ENCODE data around the gene ANO7.
"Not testable (repeated sequence)": the region's sequence is repeated elsewhere in the genome, so short reads cannot be mapped to it uniquely, and the experiment has no call there.

Gene ANO7

DNA sequence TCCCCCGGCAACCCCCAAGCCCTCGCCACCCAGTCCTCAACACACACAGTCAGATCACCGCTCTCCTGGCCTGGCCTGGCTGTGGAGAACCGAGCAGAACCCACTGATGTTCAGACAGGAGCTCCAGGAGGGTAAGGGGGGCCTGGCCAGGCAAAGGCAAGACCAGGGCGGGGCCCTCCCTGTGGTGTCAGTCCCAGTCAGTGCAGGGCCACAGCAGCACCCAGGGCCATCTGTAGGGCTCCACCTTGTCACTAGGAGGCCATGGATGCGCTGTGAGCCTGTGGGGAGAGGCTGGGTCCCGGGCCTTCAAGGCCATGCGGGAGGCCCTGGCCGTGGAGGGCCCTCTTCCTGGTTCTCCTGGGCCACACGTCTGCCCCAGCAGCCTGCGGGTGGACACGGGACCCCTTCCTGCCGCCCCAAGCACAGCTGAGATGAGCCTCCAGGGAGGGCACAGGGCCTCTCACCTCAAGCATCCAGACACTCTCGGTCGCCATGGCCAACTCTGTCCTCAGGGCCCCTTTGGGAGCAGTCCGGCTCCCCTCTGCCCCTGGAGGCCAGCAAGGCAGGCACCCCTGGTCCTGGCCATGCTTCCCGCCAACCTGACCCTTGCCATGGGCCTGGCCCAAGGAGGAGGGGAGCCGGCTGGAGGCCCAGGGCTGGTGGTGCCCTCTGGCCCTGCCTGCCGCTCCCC, 2.0 kb downstream of the ANO7 start:
- DNase-seq, result no peak

DNA sequence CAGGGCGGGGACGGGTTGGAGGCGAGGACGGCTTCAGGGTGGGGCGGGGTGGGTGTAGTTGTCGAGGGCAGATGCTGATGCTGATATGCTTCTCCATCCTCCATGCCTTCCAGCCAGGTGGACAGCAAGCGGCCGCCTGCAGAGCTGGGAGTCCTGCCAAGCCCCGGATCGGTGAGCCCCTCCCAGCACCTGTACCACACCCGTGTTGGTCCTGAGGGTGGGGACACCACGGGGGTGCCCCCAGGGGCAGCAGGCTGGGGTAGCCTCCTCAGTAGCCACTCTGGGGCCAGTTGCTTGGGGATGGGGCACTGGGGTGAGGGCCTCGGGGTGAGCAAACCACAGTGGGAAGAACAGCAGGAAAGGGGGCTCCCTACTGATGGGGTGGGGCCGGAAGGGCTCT, 2.6 kb downstream of the ANO7 start:
- DNase-seq, result no peak

DNA sequence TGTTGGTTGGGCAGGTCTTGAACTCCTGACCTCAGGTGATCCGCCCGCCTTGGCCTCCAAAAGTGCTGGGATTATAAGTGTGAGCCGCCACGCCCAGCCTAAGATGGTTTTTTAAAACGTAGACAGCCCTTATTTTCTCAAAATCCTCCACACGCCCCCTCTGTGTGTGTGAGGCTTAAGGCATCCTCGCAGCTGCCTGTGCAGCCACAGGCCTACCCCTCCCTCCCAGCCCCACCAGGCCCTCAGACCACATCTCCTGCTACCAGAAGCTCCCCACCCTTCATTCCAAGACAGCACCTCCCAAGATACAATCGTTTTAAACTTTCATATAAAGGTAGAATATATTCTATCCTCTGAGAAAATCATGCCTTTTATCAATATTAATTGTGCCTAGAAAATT, 4.8 kb downstream of the ANO7 start:
- no peak for DNase-seq

DNA sequence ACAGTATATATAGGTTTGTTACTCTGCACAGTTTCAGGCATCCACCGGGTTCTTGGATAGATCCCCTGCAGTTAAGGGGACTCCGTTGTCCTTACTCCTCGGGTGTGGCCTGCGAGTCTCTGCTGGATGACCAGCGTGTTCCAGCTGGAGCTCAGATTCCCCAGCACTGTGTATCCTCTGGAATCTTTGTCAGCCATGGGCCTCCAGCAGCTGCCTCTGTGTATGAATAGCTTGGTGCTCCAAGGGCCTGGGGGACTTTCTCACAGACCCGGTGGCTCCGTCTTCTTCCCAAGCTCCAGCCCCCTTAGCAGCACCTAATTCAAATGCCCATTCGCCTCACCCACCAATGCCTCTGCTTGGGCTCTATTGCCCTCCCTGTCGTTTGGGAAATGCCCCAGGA, 6.3 kb downstream of the ANO7 start:
- no peak for DNase-seq

DNA sequence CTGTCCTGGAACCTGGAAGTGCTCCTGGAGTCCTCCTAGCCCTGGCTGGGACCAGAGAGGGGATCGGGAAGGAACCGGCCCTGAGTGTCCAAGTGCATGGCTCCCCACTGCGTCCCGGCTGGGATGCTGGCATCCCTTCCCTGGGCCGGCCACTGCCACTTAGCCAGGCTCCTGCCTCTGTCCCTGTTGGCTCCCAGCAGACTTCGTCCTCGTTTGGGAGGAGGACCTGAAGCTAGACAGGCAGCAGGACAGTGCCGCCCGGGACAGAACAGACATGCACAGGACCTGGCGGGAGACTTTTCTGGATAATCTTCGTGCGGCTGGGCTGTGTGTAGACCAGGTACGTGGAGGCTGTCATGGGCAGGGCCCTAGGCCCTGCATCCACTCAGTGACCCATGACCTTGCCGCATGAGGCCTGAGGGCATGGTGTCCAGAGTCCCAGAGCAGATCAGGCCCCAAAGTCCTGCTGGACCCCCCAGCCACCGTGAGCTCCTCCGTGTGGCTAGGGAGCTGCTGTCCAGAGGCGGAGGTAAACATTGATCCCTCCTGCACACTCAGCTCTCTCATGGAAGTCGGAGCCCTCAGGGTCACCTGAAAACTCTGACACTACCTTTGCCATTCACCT, 7.1 kb downstream of the ANO7 start:
- DNase-seq, result no peak

DNA sequence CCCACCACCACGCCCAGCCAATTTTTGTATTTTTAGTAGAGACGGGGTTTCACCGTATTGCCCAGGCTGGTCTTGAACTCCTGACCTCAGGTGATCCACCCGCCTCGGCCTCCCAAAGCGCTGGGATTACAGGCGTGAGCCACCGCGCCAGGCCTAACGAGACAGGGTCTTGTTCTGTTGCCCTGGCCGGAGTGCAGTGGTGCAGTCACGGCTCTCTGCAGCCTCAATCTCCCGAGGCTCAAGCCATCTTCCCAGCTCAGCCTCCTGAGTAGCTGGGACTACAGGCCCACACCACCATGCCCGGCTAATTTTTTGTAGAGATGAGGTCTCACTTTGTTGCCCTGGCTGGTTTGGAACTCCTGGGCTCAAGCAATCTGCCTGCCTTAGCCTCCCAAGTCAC, 8.8 kb downstream of the ANO7 start:
- not testable (repeated sequence) for DNase-seq

DNA sequence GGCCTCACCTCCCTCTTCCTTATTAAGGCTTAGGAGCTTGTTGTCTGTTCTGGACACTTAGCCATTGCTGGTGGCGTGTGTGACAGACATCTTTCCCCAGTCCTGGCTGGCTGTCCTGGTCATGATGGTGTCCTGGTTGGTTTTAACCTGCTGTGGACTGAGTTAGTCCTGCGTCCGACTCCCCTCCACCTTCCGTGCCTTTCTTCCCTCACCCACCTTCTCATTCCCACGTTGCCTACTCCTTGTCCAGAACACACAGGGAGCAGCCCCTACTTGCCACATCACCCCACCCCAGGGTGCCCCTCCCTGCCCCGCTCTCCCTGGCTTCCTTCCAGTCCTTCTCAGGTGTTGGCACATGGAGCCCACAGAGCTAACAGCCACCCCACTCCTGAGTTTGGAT, 9.5 kb downstream of the ANO7 start:
- no peak for DNase-seq

DNA sequence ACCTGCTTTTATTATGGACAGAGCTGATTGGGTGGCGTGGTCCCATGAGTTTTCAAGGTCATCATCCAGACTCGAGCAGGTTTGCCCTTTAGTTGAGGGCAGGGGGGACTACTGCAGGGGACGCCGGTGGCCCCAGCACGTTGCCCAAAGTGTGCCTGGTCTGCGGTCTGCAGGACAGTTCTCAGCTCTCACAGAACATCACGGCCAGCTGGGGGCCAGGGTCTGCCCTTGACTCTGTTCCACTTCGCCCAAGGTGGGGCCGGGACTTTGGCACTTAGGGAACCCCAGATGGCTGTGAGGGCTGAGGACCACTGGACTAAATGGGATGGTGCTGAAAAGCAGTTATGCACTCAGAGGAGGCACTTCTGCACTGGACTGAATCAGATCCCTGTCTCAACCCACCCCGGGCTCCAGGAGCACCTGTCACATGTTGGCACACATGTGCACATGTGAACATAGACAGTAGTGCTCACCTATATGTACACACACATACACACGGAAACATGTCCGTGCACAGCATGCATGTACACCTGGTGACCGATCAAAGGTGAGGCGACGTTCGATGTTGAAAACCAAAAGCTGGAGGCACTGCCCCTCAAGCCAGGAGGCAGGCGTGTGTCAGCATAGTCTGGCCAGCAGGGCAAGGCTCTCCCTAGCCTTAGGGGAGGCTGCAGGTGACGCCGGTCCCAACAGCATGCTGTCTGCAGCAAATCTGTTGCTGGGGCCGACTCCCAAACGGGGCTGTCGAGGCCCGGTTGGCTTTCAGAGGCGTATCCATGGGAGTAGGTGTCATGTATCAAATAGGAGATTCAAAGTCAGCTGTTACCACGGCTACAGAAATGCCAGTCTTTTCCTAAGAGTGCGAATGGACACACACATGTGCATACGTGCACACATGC, 10.2 kb downstream of the ANO7 start:
- DNase-seq, result no peak

DNA sequence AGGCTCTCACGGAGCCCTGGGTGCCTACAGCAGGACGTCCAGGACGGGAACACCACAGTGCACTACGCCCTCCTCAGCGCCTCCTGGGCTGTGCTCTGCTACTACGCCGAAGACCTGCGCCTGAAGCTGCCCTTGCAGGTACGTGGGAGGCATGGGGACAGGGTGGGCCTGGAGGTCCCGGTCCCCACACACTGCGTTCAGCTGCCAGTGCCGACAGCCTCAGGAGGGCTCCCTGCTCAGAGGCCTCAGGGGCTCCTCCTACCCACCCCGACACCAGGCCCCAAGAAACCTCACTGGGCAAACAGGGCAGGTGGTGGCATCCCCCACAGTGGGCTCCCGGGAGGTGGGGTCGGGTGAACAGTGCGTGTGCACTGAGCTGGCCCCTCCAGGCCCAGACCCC, 10.8 kb downstream of the ANO7 start:
- DNase-seq, result no peak

DNA sequence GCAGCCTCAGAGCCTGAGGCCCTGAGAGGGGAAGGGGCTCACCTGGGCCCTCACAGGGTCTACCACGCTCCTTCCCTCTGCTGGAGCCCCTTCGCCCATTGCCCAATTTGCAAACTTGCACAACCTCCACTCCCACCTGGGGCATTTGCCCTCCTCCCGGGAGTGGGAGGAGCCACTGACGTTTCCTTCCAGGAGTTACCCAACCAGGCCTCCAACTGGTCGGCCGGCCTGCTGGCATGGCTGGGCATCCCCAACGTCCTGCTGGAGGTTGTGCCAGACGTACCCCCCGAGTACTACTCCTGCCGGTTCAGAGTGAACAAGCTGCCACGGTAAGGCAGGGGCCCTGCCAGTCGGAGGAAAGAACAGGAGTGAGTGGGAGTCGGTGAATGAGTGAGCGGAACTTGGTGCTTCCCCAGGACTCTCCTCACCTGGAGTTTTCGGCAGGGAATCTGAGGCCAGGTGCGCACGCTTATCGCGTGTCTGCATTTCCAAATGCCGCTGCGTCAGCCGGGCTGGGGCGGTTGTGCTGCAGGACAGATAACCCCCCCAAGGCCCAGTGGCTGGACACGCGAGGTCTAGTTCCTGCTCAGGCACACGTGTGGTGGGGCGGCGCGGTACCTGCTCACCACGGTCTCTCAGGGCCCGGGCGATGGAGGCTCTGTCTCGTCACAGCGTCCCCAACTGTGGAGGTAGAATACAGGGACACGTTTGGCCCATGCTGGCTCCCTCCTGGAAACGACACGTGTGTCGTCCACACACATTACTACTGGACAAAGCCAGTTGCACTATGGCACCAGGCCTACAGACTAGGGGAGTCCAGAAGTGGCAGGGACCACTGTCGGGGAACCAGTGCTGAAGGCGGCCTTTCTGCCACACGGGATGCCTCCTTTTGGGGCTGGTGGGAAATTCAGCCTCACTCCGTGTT, 11.7 kb downstream of the ANO7 start:
- DNase-seq, result no peak

DNA sequence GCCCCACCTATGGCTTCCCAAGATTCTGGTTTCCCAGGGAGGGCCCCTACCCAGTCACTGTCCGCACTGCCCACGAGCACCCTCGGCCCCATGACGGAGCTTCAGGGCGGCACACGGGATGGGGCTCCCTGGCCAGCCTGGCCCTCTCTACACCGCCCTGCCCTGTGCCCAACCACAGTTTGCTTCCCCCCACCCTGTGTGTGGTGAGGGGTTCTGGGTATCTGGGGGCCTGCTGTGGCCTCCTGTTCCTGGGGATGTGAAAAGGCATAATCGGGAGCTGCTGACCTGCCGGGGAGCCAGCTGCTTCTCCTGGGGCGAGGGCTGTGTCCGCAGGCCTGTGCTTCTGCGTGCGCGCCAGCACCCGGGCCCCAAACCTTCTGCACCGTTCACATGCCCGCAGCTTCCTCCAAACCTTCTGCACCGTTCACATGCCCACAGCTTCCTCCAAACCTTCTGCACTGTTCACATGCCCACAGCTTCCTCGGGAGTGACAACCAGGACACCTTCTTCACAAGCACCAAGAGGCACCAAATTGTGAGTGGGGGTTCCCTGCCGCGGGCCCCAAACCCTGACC, 12.4 kb downstream of the ANO7 start:
- no peak for DNase-seq

DNA sequence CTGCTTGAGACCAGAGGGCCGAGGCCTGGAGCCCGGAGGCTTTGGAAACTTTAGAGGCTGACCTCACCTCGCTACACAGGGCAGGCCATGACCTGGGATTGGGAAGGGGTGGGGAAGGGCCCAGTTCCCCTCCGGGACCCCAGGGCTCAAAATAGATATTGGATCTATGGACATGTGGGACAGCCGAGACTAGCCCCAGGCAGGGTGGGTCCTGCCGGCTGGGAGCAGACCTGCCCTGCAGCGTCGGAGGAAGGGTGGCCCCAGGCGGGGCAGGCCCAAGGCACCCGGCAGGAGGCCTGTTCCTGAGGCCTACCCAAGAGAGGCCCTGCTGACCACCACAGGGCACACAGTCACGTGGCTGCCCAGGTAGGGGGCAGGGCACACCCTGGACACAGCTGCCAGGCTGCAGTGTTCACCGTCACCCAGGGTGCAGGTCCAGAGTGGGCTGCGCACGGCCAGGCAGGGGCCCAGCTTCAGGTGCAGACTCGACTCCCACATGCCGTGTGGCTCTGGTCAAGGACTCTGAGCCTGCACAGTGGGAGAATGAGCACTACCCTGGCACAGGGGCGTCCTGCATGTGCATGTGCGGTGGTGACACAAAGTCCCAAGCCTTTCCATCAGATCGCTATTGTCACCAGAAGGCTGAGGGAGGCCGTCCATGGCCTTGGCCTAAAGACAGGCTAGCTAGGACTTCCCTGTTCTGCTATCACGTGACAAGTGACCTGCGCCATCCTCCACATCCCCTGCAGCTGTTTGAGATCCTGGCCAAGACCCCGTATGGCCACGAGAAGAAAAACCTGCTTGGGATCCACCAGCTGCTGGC, 13.2 kb downstream of the ANO7 start:
- no peak for DNase-seq

DNA sequence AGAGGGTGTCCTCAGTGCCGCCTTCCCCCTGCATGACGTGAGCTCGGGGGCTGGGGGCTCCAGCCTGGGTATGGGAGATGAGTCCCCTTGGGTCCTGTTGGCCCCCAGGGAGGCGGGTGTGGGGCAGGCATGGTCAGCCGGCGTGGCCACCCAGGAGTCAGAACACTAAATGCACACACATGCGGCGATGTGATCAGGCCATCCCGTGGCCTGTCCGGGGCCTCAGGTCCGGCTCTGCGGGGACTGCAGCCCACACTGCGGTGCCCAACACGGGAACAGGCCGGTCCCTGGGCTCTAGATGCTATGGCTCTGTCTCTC, 13.8 kb downstream of the ANO7 start:
- no peak for DNase-seq

DNA sequence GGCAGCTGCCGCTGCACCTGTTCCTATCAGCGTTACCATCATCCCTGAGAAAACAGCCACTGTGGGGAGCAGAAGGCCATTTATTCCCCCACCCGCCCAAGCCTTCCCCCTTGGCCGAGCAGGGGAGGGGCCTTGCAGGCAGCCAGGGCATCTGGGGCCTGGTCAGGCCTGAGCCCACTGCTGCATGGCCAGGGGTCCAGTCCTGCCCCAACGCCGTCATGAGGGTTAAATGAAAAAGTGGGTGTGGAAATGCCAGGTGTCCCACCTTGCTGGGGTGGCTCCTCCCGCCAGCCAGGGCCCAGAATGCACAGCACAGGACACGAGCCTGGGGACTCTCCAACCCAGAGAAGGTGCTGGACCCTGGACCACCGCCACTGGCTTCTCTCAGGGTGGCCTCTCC, 14.2 kb downstream of the ANO7 start:
- no peak for DNase-seq

DNA sequence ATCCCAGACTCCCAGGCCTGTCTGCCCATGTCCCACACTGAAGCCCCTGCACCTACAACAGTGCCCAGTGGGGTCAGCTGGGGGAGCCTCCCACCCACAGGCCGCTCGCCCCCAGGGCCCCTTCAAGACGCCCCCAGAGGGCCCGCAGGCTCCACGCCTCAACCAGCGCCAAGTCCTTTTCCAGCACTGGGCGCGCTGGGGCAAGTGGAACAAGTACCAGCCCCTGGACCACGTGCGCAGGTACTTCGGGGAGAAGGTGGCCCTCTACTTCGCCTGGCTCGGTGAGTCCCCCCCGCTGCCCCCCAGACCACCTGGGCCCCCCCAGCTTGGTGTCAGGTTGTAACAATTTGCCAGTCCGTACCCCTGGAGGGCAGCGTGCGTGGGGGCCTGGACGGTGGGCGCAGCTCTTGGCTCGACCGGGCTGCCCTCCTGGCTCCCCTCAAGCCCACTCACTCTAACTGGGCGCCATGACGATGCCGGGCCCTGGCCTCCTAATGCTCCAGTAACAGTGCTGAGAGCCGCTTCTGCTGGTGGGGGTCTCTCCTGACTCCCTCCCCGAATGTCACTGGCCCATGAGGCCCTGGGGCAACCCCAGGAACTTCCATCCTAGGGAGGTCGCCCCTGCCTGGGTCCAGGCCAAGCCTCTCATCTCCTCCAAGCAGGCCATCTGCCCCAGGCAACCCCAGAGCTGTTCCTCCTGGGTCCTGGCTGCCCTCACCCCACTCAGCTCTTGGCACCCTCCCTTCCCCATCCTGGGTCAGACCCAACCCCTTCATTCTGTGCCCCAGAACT, 14.9 kb downstream of the ANO7 start:
- no peak for DNase-seq

DNA sequence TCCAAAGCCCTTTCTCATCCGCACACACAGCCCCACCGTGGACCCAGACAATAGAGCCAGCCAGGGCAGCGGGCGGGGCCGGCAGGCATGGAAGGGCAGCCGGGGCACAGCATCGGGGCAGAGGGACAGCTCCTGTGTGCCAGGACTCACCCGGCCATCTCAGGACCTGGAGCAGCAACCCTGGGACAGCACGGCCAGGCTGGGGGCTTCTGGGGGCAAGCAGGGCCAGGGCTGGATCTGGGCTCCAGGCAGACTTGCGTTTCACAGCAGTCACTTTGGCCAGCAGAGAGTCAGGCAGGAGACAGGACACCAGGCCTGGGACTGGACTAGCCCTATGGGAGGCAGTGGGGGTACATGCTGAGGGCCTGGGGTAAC, 15.5 kb downstream of the ANO7 start:
- no peak for DNase-seq

DNA sequence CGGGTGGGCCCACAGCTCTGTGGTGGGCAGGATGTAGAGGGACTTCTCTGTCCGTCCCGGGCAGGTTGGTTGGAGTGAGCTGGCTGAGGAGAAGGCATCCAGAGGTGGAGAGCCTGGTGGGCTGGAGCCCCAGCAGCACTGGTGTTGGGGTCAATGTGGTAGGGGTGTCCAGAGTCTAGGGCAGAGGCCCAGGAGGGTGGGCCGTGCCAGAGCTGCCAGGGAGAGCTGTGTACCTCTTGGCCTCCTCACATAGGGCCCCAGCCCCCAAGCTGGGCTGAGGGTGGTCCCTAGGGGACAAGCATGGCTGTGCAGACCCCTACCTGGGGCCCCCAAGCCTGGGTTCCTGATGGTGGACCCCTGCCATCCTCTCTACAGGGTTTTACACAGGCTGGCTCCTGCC, 16.0 kb downstream of the ANO7 start:
- DNase-seq, result no peak

DNA sequence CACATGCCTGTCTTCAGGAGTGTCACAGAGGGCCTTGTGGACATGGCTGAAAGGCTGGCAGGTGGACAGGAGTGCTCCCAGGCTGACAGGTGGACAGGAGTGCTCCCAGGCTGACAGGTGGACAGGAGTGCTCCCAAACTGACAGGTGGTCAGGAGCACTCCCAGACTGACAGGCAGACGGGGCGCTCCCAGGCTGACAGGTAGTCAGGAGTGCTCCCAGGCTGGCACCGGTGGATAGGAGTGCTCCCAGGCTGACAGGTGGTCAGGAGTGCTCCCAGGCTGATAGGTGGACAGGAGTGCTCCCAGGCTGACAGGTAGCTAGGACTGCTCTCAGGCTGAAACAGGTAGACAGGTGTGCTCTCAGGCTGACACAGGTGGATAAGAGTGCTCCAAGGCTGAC, 16.6 kb downstream of the ANO7 start:
- DNase-seq, result no peak

DNA sequence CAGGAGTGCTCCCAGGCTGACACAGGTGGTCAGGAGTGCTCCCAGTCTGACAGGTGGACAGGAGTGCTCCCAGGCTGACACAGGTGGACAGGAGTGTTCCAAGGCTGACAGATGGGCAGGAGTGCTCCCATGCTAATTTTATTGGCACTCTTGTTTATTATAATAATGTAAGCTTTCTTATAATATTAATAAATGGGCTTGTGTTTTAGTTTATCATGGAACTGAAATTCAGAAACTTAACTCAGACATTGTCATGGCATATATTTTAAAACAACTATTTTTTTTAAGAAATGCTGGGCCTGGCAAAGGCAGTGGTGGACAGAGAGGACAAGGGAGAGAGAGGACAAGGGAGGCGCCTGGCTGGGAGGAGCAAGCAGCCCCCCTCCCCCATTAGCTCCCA, 18.7 kb downstream of the ANO7 start:
- no peak for DNase-seq

DNA sequence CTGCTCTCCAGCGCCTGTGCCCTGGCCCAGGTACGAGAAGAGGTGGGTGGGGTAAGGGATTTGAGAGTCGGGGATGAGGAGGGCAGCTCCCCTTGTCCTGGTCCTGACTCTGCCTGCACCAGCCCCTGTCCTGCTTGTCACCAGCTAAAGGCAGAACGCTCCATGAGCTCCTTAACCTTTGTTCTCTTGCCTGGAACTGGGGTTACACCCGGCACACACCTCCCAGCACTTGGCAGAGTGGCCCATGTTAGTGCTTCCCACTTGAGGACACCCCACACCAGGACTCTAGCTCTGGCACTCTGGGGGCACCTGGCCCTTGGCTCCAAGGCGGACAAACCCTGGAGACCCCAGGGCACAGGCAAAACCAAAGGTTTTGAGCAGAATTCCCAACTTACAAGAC, 19.2 kb downstream of the ANO7 start:
- DNase-seq, result no peak

DNA sequence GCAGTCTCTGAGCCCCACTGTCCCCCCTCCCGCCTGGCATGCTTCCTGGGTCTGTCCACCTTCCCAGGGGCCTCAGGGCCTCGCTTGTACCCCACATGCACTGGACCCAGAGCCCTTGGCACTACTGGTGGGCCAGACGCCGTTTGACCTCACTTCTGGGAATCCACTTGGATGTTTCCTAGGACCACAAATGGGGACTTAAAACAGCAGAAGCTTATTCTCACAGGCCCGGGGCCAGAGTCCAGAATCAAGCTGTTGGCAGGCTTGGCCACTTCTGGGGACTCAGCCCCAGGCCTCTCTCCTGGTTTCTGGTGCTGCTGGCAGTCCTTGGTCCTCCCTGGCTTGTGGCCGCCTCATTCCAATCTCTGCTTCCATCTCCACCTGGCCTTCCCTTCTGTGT, 19.6 kb downstream of the ANO7 start:
- DNase-seq, result no peak

Data from NCI-H2227 treated with DMSO at 0.1 percent for 48 hours (cell line).